ENCODE data around the gene ASAP2. TPM values are rescaled to one million over a fixed set of nuclear protein-coding genes. Genes with fewer than 3 reads are reported as not detected.

Gene ASAP2
- total RNA-seq, 1 experiment from 2014 or later: 81.7 TPM

GRCh38 chr2:9422321-9423099 lies 215.9 kb downstream of the ASAP2 start:
- peak; percentile 46 for DNase-seq (ENCODE audit: low read depth)

GRCh38 chr2:9423100-9423921 lies 216.7 kb downstream of the ASAP2 start, which contains the start of the genes CPSF3 and ITGB1BP1:
Gene CPSF3, plus strand, starts transcription at chr2:9423654. Its CDS starts 120 bp downstream, at chr2:9423774.
Gene ITGB1BP1, minus strand, starts transcription at chr2:9423528. Its CDS starts 4,831 bp downstream, at chr2:9418697.
- peak; percentile 97 for DNase-seq (ENCODE audit: low read depth)

GRCh38 chr2:9423922-9424272 lies 217.3 kb downstream of the ASAP2 start:
- no peak for DNase-seq (ENCODE audit: low read depth)

GRCh38 chr2:9424447-9425164 lies 218.0 kb downstream of the ASAP2 start:
- no peak for DNase-seq (ENCODE audit: low read depth)

- DNase-seq (ENCODE audit: low read depth): no peak
These were observed 222.5 kb downstream of the ASAP2 start for GRCh38 chr2:9428965-9429577.

- DNase-seq (ENCODE audit: low read depth): peak; percentile 44
These were observed 224.0 kb downstream of the ASAP2 start for GRCh38 chr2:9430316-9431293.

- no peak for DNase-seq (ENCODE audit: low read depth)
These were observed 227.9 kb downstream of the ASAP2 start for GRCh38 chr2:9434489-9434888.

- no peak for DNase-seq (ENCODE audit: low read depth)
These were observed 232.9 kb downstream of the ASAP2 start for GRCh38 chr2:9439536-9439935.

- no peak for DNase-seq (ENCODE audit: low read depth)
These were observed 233.6 kb downstream of the ASAP2 start for GRCh38 chr2:9440058-9440727.

- DNase-seq (ENCODE audit: low read depth): no peak
These were observed 234.9 kb downstream of the ASAP2 start for GRCh38 chr2:9441556-9441955.

GRCh38 chr2:9443526-9443925 lies 236.9 kb downstream of the ASAP2 start:
- no peak for DNase-seq (ENCODE audit: low read depth)

- no peak for DNase-seq (ENCODE audit: low read depth)
These were observed 238.5 kb downstream of the ASAP2 start for GRCh38 chr2:9445089-9445488.

- no peak for DNase-seq (ENCODE audit: low read depth)
These were observed 244.6 kb downstream of the ASAP2 start for GRCh38 chr2:9451231-9451630.

Other genes with a start within 250 kb of the ASAP2 start
- gene MBOAT2, start 203.1 kb upstream of the ASAP2 start, total RNA-seq (2014; rRNA removed): 22.6 and 23.5 TPM in 2 replicates
- gene ITGB1BP1, start 216.7 kb downstream of the ASAP2 start, total RNA-seq (2014; rRNA removed): 50.1 and 57.3 TPM in 2 replicates
- gene CPSF3, start 216.8 kb downstream of the ASAP2 start, total RNA-seq (2014; rRNA removed): 56.0 and 61.0 TPM in 2 replicates

All from LHCN-M2 (cell line).